Activated CD8-positive, alpha-beta T cell treated with anti-CD3 and anti-CD28 coated beads for 36 hours (primary cell): ENCODE measurements around the gene C20orf144. TPM values are rescaled to one million over a fixed set of nuclear protein-coding genes. Genes with fewer than 3 reads are reported as not detected.
A peak's percentile ranks its signal among the peaks of the same experiment; 100 is the strongest.

Source experiments
- ATAC-seq: fragments of 200-7000 bp; cut with Tn5 transposase; one replicate; pipeline ENCODE4 v1.10.0; 2021; ENCODE audit warnings: mild to moderate bottlenecking, moderate library complexity
- CTCF ChIA-PET: fragments of 350-600 bp; sonication (Branson Sonifier 250); formaldehyde crosslinking; loops from one replicate; lab custom pipeline; 2021; ENCODE audit warnings: antibody characterized with exemption; lab: Charles Lee
- POLR2A ChIA-PET: fragments of 350-600 bp; sonication (Branson Sonifier 250); formaldehyde crosslinking; loops from one replicate; lab custom pipeline; 2021; ENCODE audit warnings: antibody characterized with exemption; lab: Charles Lee
- DNase-seq: peaks from one replicate; pipeline ENCODE4 v3.0.0-alpha.2; 2020
- H3K27ac Mint-ChIP-seq: one replicate; pipeline ENCODE4 v1.8.0; 2021; ENCODE audit warnings: mild to moderate bottlenecking, mixed read lengths
- H3K27me3 Mint-ChIP-seq: one replicate; pipeline ENCODE4 v1.8.0; 2021; ENCODE audit warnings: mixed read lengths
- H3K36me3 Mint-ChIP-seq: one replicate; pipeline ENCODE4 v1.8.0; 2021; ENCODE audit warnings: low read depth, mixed read lengths
- H3K4me1 Mint-ChIP-seq: one replicate; pipeline ENCODE4 v1.8.0; 2021; ENCODE audit warnings: low read depth, mixed read lengths
- H3K4me3 Mint-ChIP-seq: one replicate; pipeline ENCODE4 v1.8.0; 2021; ENCODE audit warnings: mild to moderate bottlenecking, moderate library complexity, mixed read lengths
- H3K9me3 Mint-ChIP-seq: one replicate; pipeline ENCODE4 v1.8.0; 2021; ENCODE audit warnings: mixed read lengths
- intact Hi-C: fragments of 100-400 bp; cut with micrococcal nuclease; formaldehyde crosslinking; loops from one replicate; pipeline ENCODE4 v1.10.0; 2022
- total RNA-seq, 2 experiments: library from RNA; stranded (reverse); gene quantifications; one replicate each; pipeline ENCODE4 v1.2.3, GENCODE V29; 2021
- TF ChIP-seq, protein P1 (sequence below): fragments of 200-600 bp; IDR thresholded peaks from one replicate; pipeline ENCODE4 v1.8.0; 2022; ENCODE audit warnings: antibody characterized with exemption, mild to moderate bottlenecking

The C20orf144 gene
- total RNA-seq, 2 experiments from 2014 or later: 0.29 to 0.36 TPM

- TF ChIP-seq, protein P1, sequence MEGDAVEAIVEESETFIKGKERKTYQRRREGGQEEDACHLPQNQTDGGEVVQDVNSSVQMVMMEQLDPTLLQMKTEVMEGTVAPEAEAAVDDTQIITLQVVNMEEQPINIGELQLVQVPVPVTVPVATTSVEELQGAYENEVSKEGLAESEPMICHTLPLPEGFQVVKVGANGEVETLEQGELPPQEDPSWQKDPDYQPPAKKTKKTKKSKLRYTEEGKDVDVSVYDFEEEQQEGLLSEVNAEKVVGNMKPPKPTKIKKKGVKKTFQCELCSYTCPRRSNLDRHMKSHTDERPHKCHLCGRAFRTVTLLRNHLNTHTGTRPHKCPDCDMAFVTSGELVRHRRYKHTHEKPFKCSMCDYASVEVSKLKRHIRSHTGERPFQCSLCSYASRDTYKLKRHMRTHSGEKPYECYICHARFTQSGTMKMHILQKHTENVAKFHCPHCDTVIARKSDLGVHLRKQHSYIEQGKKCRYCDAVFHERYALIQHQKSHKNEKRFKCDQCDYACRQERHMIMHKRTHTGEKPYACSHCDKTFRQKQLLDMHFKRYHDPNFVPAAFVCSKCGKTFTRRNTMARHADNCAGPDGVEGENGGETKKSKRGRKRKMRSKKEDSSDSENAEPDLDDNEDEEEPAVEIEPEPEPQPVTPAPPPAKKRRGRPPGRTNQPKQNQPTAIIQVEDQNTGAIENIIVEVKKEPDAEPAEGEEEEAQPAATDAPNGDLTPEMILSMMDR: no peak
- ChIA-PET POLR2A (interaction anchor here (0.6 to 12.5 kb wide), 5 partner anchors 12 to 1557 kb away, joined by 3 to 262 read pairs (median 5); partner anchors contain the start of genes ACTL10, C20orf144, NECAB3 and ZNF341), CTCF (interaction anchor here (0.8 to 7.6 kb wide), 4 partner anchors 10 to 27 kb away, joined by 3 to 71 read pairs (median 4); partner anchors contain the start of gene ACTL10)
- no peak overlapping the region for H3K4me3 Mint-ChIP-seq
- DNase-seq: no peak
- peaks cover 73% of the 10 kb centered on the region for H3K36me3 Mint-ChIP-seq
- H3K9me3 Mint-ChIP-seq: no peaks in the 10 kb centered on the region
- intact Hi-C loops: no loop called here
- H3K27ac Mint-ChIP-seq: peak overlapping the region; percentile 8
- H3K27me3 Mint-ChIP-seq: no peaks in the 10 kb centered on the region
- no peak for ATAC-seq
- H3K4me1 Mint-ChIP-seq: peaks cover 70% of the 10 kb centered on the region
Observed at GRCh38 chr20:33680686-33681085, 18.6 kb downstream of the C20orf144 start.

GRCh38 chr20:33681288-33681687 is 19.2 kb downstream of the C20orf144 start:
- Mint-ChIP-seq H3K27ac (peak overlapping the region; percentile 86), H3K4me1 (peaks cover 70% of the 10 kb centered on the region), H3K4me3 (peak overlapping the region; percentile 30), H3K36me3 (peaks cover 72% of the 10 kb centered on the region), H3K27me3 (no peaks in the 10 kb centered on the region), H3K9me3 (no peaks in the 10 kb centered on the region)
- ChIA-PET POLR2A (interaction anchor here (0.6 to 12.5 kb wide), 6 partner anchors 12 to 1557 kb away, joined by 3 to 262 read pairs (median 3); partner anchors contain the start of genes ACTL10, C20orf144, NECAB3 and PXMP4), CTCF (interaction anchor here (0.8 to 7.6 kb wide), 4 partner anchors 11 to 51 kb away, joined by 3 to 71 read pairs (median 4); partner anchors contain the start of genes ACTL10 and ZNF341)
- no peak for ATAC-seq
- TF ChIP-seq, protein P1: no peak
- no peak for DNase-seq
- intact Hi-C loops: no loop called here

DNA sequence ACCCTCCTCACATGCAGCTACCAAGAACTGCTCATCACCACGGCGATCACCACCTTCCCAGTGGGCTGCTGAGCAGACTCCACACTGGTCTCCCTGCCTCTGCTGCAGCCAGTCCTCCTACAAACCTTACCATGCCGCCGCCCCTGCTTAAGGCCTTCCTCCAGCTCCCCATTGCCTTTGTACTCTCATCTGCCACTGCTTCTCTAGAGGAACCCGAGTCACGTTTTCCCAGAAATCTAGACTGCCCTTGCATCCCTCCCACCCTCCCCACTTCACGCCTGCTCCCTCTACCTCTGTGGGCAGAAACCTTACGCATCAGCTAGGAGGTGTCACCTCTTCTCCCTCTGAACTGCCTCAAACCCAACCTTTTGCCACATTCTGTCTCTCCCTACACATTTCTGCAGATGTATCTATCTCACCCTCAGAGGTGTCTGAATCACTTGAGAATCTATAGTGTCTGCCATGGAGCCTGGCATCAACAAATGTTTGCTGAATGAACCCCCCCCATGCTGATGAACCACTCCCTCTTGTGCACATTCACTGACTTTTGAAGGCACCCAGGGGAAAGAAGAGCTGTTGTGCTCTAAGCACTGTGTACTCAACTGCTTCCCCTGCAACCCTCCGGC is 19.7 kb downstream of the C20orf144 start:
- H3K27me3 Mint-ChIP-seq: no peaks in the 10 kb centered on the region
- CTCF ChIA-PET: interaction anchor here (0.9 to 7.6 kb wide), 4 partner anchors 11 to 192 kb away, joined by 3 to 71 read pairs (median 4); partner anchors contain the start of genes ACTL10, CBFA2T2 and ZNF341
- intact Hi-C loops: no loop called here
- POLR2A ChIA-PET: interaction anchor here (0.9 to 12.5 kb wide), 4 partner anchors 13 to 50 kb away, joined by 3 to 262 read pairs (median 15); partner anchors contain the start of genes ACTL10, C20orf144, NECAB3 and PXMP4
- H3K36me3 Mint-ChIP-seq: peaks cover 67% of the 10 kb centered on the region
- H3K4me1 Mint-ChIP-seq: peaks cover 74% of the 10 kb centered on the region
- ATAC-seq (peak; percentile 7), DNase-seq (peak; percentile 54)
- H3K9me3 Mint-ChIP-seq: no peaks in the 10 kb centered on the region
- H3K4me3 Mint-ChIP-seq: peak overlapping the region; percentile 30
- H3K27ac Mint-ChIP-seq: peak overlapping the region; percentile 86
- TF ChIP-seq, protein P1: no peak

GRCh38 chr20:33684533-33685327 is 22.6 kb downstream of the C20orf144 start:
- peaks cover 41% of the 10 kb centered on the region for H3K36me3 Mint-ChIP-seq
- H3K4me1 Mint-ChIP-seq: peaks cover 83% of the 10 kb centered on the region
- ChIA-PET POLR2A (interaction anchor here (0.9 to 12.5 kb wide), 4 partner anchors 16 to 48 kb away, joined by 5 to 262 read pairs (median 27); partner anchors contain the start of genes ACTL10, C20orf144, NECAB3 and PXMP4), CTCF (interaction anchor here (1.1 to 7.6 kb wide), 4 partner anchors 13 to 20 kb away, joined by 3 to 71 read pairs (median 6); partner anchors contain the start of gene ACTL10)
- H3K27me3 Mint-ChIP-seq: no peaks in the 10 kb centered on the region
- peak overlapping the region; percentile 92 for H3K27ac Mint-ChIP-seq
- intact Hi-C loops: loop anchor here (5.0 kb wide), 1 partner anchor 48 kb away; the partner anchor contains the start of gene ZNF341
- no peak for ATAC-seq
- no peaks in the 10 kb centered on the region for H3K9me3 Mint-ChIP-seq
- no peak for DNase-seq
- TF ChIP-seq, protein P1: no peak
- peak overlapping the region; percentile 95 for H3K4me3 Mint-ChIP-seq
